GM12873 (cell line): Measurements from ENCODE around the gene PHKA2.

Source experiments
- CTCF ChIP-seq: IDR thresholded peaks from 2 replicates; pipeline ENCODE4 v1.5.1; 2012; ENCODE audit warnings: low read depth, mild to moderate bottlenecking, moderate library complexity, low read length, control low read depth; ENCODE audit not compliant: insufficient read depth; ENCODE audit errors: missing control alignments

The PHKA2 gene

GRCh38 chrX:18888281-18888680 lies 95.6 kb downstream of the PHKA2 start:
- TF ChIP-seq CTCF: no peak

GRCh38 chrX:18887825-18888212 lies 96.1 kb downstream of the PHKA2 start:
- no peak for TF ChIP-seq CTCF

GRCh38 chrX:18887177-18887824 lies 96.6 kb downstream of the PHKA2 start:
- no peak for TF ChIP-seq CTCF

- TF ChIP-seq CTCF: peak; percentile 73
Measured at GRCh38 chrX:18886344-18887161, 97.4 kb downstream of the PHKA2 start.

- no peak for TF ChIP-seq CTCF
Measured at GRCh38 chrX:18886005-18886343, 97.9 kb downstream of the PHKA2 start.

GRCh38 chrX:18885328-18886004 lies 98.4 kb downstream of the PHKA2 start:
- no peak for TF ChIP-seq CTCF

GRCh38 chrX:18884916-18885315 lies 99.0 kb downstream of the PHKA2 start:
- TF ChIP-seq CTCF: no peak
